Measurements from ENCODE around the gene CNNM3. TPM values are rescaled to one million over a fixed set of nuclear protein-coding genes. Genes with fewer than 3 reads are reported as not detected.
A peak's percentile ranks its signal among the peaks of the same experiment; 100 is the strongest.
"Not testable (repeated sequence)": the region's sequence is repeated elsewhere in the genome, so short reads cannot be mapped to it uniquely, and the experiment has no call there.

CNNM3 gene
- total RNA-seq, 2 experiments from 2014 or later, result 13.5 to 18.6 TPM

- no peak overlapping the region for H3K4me2 ChIP-seq (ENCODE audit: low read length)
- ChIA-PET POLR2A (interaction anchor here (1.0 to 1.1 kb wide), 2 partner anchors 14 to 27 kb away, joined by 3 to 4 read pairs; partner anchors contain the start of gene CNNM3), CTCF (ENCODE audit: unreplicated experiment) (no interaction called here)
- BruUV-seq (replicated peaks), result TSS peak; percentile 53
- no peak overlapping the region for H3K27ac ChIP-seq (ENCODE audit: low read depth, low read length, poor library complexity, severe bottlenecking)
- no peak overlapping the region for H3K4me3 ChIP-seq (ENCODE audit: low read depth, low read length, poor library complexity, severe bottlenecking)
- peak; percentile 31 for DNase-seq (ENCODE audit: low spot score)
- no peaks in the 10 kb centered on the region for H3K79me2 ChIP-seq (ENCODE audit: insufficient read depth, low read depth, low read length)
- H4K20me1 ChIP-seq (ENCODE audit: insufficient read depth, low read length), result no peaks in the 10 kb centered on the region
- no peaks in the 10 kb centered on the region for H3K9me2 ChIP-seq (ENCODE audit: insufficient read depth, low read length)
- intact Hi-C loops (cut with micrococcal nuclease; ENCODE audit: unreplicated experiment), result loop anchor here (1.0 to 5.0 kb wide), 2 partner anchors 39 to 200 kb away; no protein-coding TSS in a partner anchor
- H3K9me3 ChIP-seq (ENCODE audit: low read length), result no peaks in the 10 kb centered on the region
- H3K36me3 ChIP-seq (ENCODE audit: insufficient read depth, low read length), result peaks cover 10% of the 10 kb centered on the region; the same call in 1 of the 2 replicates
- H3K4me1 ChIP-seq (ENCODE audit: insufficient read depth, low read length, poor library complexity, severe bottlenecking), result peaks cover 26% of the 10 kb centered on the region
- TF ChIP-seq, protein P1, sequence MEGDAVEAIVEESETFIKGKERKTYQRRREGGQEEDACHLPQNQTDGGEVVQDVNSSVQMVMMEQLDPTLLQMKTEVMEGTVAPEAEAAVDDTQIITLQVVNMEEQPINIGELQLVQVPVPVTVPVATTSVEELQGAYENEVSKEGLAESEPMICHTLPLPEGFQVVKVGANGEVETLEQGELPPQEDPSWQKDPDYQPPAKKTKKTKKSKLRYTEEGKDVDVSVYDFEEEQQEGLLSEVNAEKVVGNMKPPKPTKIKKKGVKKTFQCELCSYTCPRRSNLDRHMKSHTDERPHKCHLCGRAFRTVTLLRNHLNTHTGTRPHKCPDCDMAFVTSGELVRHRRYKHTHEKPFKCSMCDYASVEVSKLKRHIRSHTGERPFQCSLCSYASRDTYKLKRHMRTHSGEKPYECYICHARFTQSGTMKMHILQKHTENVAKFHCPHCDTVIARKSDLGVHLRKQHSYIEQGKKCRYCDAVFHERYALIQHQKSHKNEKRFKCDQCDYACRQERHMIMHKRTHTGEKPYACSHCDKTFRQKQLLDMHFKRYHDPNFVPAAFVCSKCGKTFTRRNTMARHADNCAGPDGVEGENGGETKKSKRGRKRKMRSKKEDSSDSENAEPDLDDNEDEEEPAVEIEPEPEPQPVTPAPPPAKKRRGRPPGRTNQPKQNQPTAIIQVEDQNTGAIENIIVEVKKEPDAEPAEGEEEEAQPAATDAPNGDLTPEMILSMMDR (conservative IDR thresholded peaks at IDR 0.05; ENCODE audit: low read length), result no peak
- H2AFZ ChIP-seq (ENCODE audit: low read length), result no peak overlapping the region
Observed at GRCh38 chr2:96801786-96802595, 14.1 kb upstream of the CNNM3 start.

DNA sequence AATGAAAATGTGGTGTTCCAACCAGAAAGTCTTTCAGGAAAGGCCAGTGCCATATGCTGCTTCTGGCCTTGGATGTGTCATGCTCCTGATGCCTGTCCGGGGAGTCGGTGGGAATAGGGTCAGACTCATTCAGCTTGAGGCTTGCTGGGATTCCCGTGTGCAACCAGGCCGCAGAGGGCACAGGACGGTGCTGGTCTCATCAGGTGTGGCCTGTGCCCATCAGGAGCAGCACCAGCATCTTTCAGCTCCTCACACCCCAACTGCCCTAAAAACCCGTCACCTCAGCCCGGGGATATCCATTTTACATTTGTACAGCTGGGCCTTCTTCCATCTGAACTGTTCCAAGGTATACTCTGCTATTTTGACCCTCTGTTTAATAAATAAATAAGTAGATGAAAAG, 13.3 kb upstream of the CNNM3 start:
- no peaks in the 10 kb centered on the region for H3K79me2 ChIP-seq (ENCODE audit: insufficient read depth, low read depth, low read length)
- H3K9me3 ChIP-seq (ENCODE audit: low read length), result no peaks in the 10 kb centered on the region
- POLR2A ChIA-PET, result interaction anchor here (0.6 to 1.1 kb wide), 3 partner anchors 14 to 74 kb away, joined by 3 to 4 read pairs (median 3); partner anchors contain the start of gene CNNM3
- H3K27ac ChIP-seq (ENCODE audit: low read depth, low read length, poor library complexity, severe bottlenecking), result no peak overlapping the region
- H3K9me2 ChIP-seq (ENCODE audit: insufficient read depth, low read length), result no peaks in the 10 kb centered on the region
- no TSS peak for BruUV-seq (replicated peaks)
- peaks cover 29% of the 10 kb centered on the region for H3K4me1 ChIP-seq (ENCODE audit: insufficient read depth, low read length, poor library complexity, severe bottlenecking)
- no peak for DNase-seq (ENCODE audit: low spot score)
- CTCF ChIA-PET (ENCODE audit: unreplicated experiment), result no interaction called here
- H3K4me2 ChIP-seq (ENCODE audit: low read length), result no peak overlapping the region
- H3K4me3 ChIP-seq (ENCODE audit: low read depth, low read length, poor library complexity, severe bottlenecking), result no peak overlapping the region
- H4K20me1 ChIP-seq (ENCODE audit: insufficient read depth, low read length), result no peaks in the 10 kb centered on the region
- intact Hi-C loops (cut with micrococcal nuclease; ENCODE audit: unreplicated experiment), result loop anchor here (5.0 kb wide), 1 partner anchor 200 kb away; no protein-coding TSS in a partner anchor
- no peak overlapping the region for H2AFZ ChIP-seq (ENCODE audit: low read length)
- peaks cover 10% of the 10 kb centered on the region; the same call in 1 of the 2 replicates for H3K36me3 ChIP-seq (ENCODE audit: insufficient read depth, low read length)
- no peak for TF ChIP-seq EZH2phosphoT487 (IDR thresholded peaks at IDR 0.05; ENCODE audit: borderline replicate concordance, low read depth, low read length)
- TF ChIP-seq, protein P1 (conservative IDR thresholded peaks at IDR 0.05; ENCODE audit: low read length), result no peak

DNA sequence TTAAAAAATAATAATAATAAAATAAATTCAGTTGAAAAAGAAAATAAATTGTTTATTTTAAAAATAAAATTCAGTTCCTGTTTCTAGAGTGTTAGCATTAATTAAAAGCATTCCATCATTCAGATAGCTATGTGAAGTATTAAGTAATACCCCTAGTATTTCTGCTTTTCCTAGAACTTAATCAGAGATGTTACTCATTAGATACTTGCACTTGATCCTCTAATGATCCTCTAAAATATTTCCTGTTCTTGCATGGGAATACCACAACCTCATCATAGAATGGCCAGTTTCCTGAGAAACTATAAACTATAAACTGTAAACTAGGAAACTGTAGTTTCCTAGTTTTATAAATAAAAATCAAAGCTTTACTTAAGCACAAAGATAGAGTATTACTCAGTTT, 11.1 kb upstream of the CNNM3 start:
- BruUV-seq (replicated peaks), result no TSS peak
- H3K4me1 ChIP-seq (ENCODE audit: insufficient read depth, low read length, poor library complexity, severe bottlenecking), result peaks cover 29% of the 10 kb centered on the region
- H3K9me2 ChIP-seq (ENCODE audit: insufficient read depth, low read length), result no peaks in the 10 kb centered on the region
- ChIA-PET CTCF (ENCODE audit: unreplicated experiment) (no interaction called here), POLR2A (interaction anchor here (0.7 kb wide), 1 partner anchor 1276 kb away, joined by 3 read pairs; no protein-coding TSS in a partner anchor)
- no peak overlapping the region for H3K27ac ChIP-seq (ENCODE audit: low read depth, low read length, poor library complexity, severe bottlenecking)
- H3K79me2 ChIP-seq (ENCODE audit: insufficient read depth, low read depth, low read length), result no peaks in the 10 kb centered on the region
- H3K36me3 ChIP-seq (ENCODE audit: insufficient read depth, low read length), result peaks cover 10% of the 10 kb centered on the region; the same call in 1 of the 2 replicates
- no peak overlapping the region for H3K4me3 ChIP-seq (ENCODE audit: low read depth, low read length, poor library complexity, severe bottlenecking)
- no peaks in the 10 kb centered on the region for H3K9me3 ChIP-seq (ENCODE audit: low read length)
- TF ChIP-seq, protein P1 (conservative IDR thresholded peaks at IDR 0.05; ENCODE audit: low read length), result no peak
- no peak for TF ChIP-seq EZH2phosphoT487 (IDR thresholded peaks at IDR 0.05; ENCODE audit: borderline replicate concordance, low read depth, low read length)
- no peak overlapping the region for H3K4me2 ChIP-seq (ENCODE audit: low read length)
- no peaks in the 10 kb centered on the region for H4K20me1 ChIP-seq (ENCODE audit: insufficient read depth, low read length)
- intact Hi-C loops (cut with micrococcal nuclease; ENCODE audit: unreplicated experiment), result loop anchor here (5.0 kb wide), 1 partner anchor 203 kb away; no protein-coding TSS in a partner anchor
- DNase-seq (ENCODE audit: low spot score), result no peak
- no peak overlapping the region for H2AFZ ChIP-seq (ENCODE audit: low read length)

GRCh38 chr2:96805946-96806345, 10.1 kb upstream of the CNNM3 start:
- H4K20me1 ChIP-seq (ENCODE audit: insufficient read depth, low read length); DNase-seq (ENCODE audit: low spot score); intact Hi-C loops (cut with micrococcal nuclease; ENCODE audit: unreplicated experiment); H3K79me2 ChIP-seq (ENCODE audit: insufficient read depth, low read depth, low read length); H3K9me3 ChIP-seq (ENCODE audit: low read length); H2AFZ ChIP-seq (ENCODE audit: low read length); BruUV-seq (replicated peaks); H3K9me2 ChIP-seq (ENCODE audit: insufficient read depth, low read length): not testable (repeated sequence)
- Histone ChIP-seq H3K36me3 (ENCODE audit: insufficient read depth, low read length) (peaks cover 10% of the 10 kb centered on the region; the same call in 1 of the 2 replicates), H3K27ac (ENCODE audit: low read depth, low read length, poor library complexity, severe bottlenecking) (peak overlapping the region; percentile 40), H3K4me3 (ENCODE audit: low read depth, low read length, poor library complexity, severe bottlenecking) (peak overlapping the region; percentile 1), H3K4me2 (ENCODE audit: low read length) (peak overlapping the region; percentile 51), H3K4me1 (ENCODE audit: insufficient read depth, low read length, poor library complexity, severe bottlenecking) (peaks cover 23% of the 10 kb centered on the region)
- CTCF ChIA-PET (ENCODE audit: unreplicated experiment), result interaction anchor here (1.1 kb wide), 1 partner anchor 10 kb away, joined by 4 read pairs; the partner anchor contains the start of gene CNNM3
- POLR2A ChIA-PET, result interaction anchor here (0.7 kb wide), 1 partner anchor 1405 kb away, joined by 3 read pairs; no protein-coding TSS in a partner anchor
